RWPE2 (cell line): Measurements from ENCODE around the gene MSI2.

ENCODE experiments used
- ATAC-seq: fragments of 200-7000 bp; cut with Tn5 transposase; 3 replicates; pipeline ENCODE4 v1.9.1; 2021; ENCODE audit warnings: low read depth
- DNase-seq: peaks from one replicate; pipeline ENCODE4 v3.0.0-alpha.2; 2020; ENCODE audit warnings: low spot score
- H3K27ac ChIP-seq: fragments of 450-650 bp; 2 replicates; pipeline ENCODE4 v1.5.1; 2017; ENCODE audit warnings: mild to moderate bottlenecking; ENCODE audit not compliant: poor library complexity, severe bottlenecking
- H3K27me3 ChIP-seq: fragments of 250-450 bp; sonication (Bioruptor Pico); 2 replicates; pipeline ENCODE4 v1.5.1; 2021; ENCODE audit warnings: mild to moderate bottlenecking, moderate library complexity; ENCODE audit not compliant: insufficient read depth, poor library complexity, severe bottlenecking
- H3K36me3 ChIP-seq: fragments of 250-450 bp; sonication (Bioruptor Pico); 2 replicates; pipeline ENCODE4 v1.5.1; 2020; ENCODE audit warnings: low read depth, mild to moderate bottlenecking, moderate library complexity
- H3K4me1 ChIP-seq: fragments of 250-450 bp; sonication (Bioruptor Pico); 2 replicates; pipeline ENCODE4 v1.5.1; 2021; ENCODE audit warnings: mild to moderate bottlenecking, moderate library complexity; ENCODE audit not compliant: insufficient read depth, poor library complexity, severe bottlenecking
- H3K4me3 ChIP-seq: fragments of 250-450 bp; sonication (Bioruptor Pico); 2 replicates; pipeline ENCODE4 v1.5.1; 2021; ENCODE audit warnings: mild to moderate bottlenecking, moderate library complexity; ENCODE audit not compliant: severe bottlenecking
- H3K9me3 ChIP-seq: fragments of 250-450 bp; sonication (Bioruptor Pico); 2 replicates; pipeline ENCODE4 v1.5.1; 2021; ENCODE audit warnings: mild to moderate bottlenecking, moderate library complexity; ENCODE audit not compliant: severe bottlenecking
- TF ChIP-seq, protein P1 (sequence below): fragments of 450-650 bp; IDR thresholded peaks from one replicate; pipeline ENCODE4 v1.5.1; 2017; ENCODE audit warnings: mild to moderate bottlenecking, moderate library complexity; ENCODE audit not compliant: poor library complexity, severe bottlenecking

Gene MSI2

DNA sequence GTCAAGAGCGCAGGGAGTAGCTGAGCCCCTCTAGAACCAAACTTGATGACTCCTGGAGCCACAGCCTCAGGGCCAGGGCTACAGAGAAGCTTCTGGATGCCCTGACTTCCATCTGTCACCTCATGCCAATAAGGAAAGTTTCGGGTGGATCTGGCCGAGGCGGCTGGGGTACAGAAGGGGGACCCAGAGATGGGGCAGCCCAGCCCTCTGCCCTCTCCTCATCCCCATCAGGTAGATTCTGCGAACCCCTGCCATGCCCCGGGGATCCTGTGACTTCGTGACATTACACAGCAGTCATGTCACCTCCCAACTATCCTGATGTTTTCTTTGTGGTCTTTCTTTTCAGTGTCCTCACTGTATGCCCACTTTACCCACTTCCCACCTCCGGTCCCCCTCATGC is 374.4 kb downstream of the MSI2 start:
- no peak for ATAC-seq
- no peak for DNase-seq
- Histone ChIP-seq H3K27ac (no peak overlapping the region), H3K4me1 (no peaks in the 10 kb centered on the region), H3K4me3 (no peak overlapping the region), H3K27me3 (no peaks in the 10 kb centered on the region), H3K36me3 (0 out of 2 replicates have a peak, but pooled peaks cover 3% of the 10 kb centered on the region), H3K9me3 (peaks cover 3% of the 10 kb centered on the region)
- TF ChIP-seq, protein P1, sequence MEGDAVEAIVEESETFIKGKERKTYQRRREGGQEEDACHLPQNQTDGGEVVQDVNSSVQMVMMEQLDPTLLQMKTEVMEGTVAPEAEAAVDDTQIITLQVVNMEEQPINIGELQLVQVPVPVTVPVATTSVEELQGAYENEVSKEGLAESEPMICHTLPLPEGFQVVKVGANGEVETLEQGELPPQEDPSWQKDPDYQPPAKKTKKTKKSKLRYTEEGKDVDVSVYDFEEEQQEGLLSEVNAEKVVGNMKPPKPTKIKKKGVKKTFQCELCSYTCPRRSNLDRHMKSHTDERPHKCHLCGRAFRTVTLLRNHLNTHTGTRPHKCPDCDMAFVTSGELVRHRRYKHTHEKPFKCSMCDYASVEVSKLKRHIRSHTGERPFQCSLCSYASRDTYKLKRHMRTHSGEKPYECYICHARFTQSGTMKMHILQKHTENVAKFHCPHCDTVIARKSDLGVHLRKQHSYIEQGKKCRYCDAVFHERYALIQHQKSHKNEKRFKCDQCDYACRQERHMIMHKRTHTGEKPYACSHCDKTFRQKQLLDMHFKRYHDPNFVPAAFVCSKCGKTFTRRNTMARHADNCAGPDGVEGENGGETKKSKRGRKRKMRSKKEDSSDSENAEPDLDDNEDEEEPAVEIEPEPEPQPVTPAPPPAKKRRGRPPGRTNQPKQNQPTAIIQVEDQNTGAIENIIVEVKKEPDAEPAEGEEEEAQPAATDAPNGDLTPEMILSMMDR, result no peak

DNA sequence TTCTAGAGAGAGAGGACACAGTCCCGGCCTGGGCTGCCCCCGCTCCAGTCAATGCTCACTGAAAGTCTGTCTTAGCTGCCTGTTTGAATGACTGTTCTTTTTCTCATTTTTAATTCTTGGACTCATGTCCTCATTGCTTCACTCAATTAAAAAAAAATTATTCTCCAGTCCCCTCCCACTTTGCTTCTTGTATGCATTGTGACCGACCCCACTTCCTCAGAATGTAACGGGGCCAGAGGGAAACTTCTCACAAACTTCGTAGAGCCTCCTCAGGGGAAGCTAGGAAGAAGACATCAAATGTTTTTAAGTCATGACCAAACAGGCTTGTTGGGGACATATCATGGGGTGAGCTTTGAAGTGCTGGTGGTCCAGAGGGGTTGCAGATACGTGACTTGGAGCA is 375.5 kb downstream of the MSI2 start:
- DNase-seq, result no peak
- H3K9me3 ChIP-seq, result peaks cover 3% of the 10 kb centered on the region
- ATAC-seq, result no peak
- no peaks in the 10 kb centered on the region for H3K4me1 ChIP-seq
- no peak overlapping the region for H3K4me3 ChIP-seq
- TF ChIP-seq, protein P1, result no peak
- H3K27ac ChIP-seq, result no peak overlapping the region
- H3K27me3 ChIP-seq, result no peaks in the 10 kb centered on the region
- H3K36me3 ChIP-seq, result 0 out of 2 replicates have a peak, but pooled peaks cover 3% of the 10 kb centered on the region

DNA sequence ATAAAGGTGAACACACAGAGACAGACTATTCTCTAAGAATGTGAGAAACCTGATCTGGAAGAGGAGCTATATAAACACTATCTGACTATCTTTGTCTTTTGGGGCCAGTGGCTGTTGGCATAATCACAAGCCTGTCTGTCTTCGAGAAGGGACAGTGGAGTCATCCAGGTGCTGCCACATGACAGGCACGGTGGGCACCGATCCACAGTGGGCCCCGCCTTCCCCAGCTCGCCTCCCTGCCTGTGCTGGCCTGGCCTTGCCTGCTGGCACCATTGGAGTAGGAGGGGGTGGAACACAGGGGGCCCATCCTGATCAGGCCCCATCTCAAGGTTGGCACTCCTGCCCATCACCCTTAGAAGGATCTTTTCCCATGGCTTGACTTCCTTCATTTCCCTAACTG is 376.0 kb downstream of the MSI2 start:
- TF ChIP-seq, protein P1, result no peak
- H3K4me3 ChIP-seq, result no peak overlapping the region
- H3K36me3 ChIP-seq, result 0 out of 2 replicates have a peak, but pooled peaks cover 3% of the 10 kb centered on the region
- no peaks in the 10 kb centered on the region for H3K4me1 ChIP-seq
- no peak overlapping the region for H3K27ac ChIP-seq
- no peak for DNase-seq
- H3K9me3 ChIP-seq, result peaks cover 3% of the 10 kb centered on the region
- H3K27me3 ChIP-seq, result no peaks in the 10 kb centered on the region
- no peak for ATAC-seq

DNA sequence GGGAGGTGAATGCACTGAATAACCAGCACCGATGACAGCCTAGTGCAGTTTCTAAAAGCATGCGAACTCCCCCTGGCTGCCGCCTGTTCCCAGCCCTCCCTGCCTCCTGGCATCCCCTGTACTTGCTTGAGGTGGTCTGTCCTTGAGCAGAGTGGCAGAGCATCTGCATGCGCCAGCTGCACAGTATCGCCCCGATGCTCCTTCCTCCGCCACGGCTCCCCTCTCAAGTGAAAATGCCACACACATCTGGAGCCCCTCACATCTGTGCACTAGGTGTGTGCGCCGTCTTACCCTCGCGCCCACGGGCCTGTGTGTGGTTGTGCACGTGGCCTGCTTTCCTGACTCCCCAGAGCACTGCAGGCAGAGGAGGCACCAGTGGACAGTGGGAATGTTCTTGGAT is 376.9 kb downstream of the MSI2 start:
- no peak for DNase-seq
- no peak for ATAC-seq
- Histone ChIP-seq H3K9me3 (peaks cover 3% of the 10 kb centered on the region), H3K36me3 (peaks cover 6% of the 10 kb centered on the region; the same call in 1 of the 2 replicates), H3K4me1 (no peaks in the 10 kb centered on the region), H3K27me3 (no peaks in the 10 kb centered on the region), H3K27ac (no peak overlapping the region), H3K4me3 (no peak overlapping the region)
- TF ChIP-seq, protein P1, result no peak

DNA sequence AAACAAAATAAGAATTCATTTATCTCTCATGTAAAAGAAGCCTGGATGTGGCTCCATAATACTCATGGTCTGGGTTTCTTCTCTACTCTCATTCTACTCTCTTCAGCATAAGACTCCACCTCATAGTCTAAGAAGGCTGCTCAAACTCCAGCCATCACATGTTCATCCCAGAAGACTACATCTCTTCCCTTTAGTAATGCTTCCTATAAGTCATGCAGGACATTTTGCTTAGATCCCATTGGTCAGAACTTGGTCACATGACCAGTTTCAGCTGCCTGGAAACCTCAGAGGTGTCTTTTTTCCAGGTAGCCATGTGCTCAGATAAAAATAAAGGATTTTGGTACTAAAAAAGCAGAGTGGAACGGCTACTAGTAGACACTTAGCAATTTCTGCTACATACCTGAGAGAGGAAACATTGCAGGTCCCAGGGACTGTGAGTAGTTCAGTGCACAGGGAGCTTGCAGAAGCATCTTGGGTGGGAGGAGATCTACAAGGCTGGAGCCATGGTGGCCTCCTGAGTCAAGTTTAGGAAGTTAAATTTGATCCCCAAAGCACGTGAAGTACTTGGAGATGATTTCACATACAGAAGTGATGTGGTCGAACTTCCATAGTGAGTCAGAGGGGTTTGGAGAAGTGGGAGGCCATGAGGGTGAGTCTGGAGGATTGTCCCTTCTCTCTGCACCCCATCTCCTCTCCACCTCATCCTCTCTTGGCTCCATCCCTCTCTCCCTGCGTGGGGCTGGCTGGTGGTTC is 378.6 kb downstream of the MSI2 start:
- H3K4me1 ChIP-seq, result no peaks in the 10 kb centered on the region
- ATAC-seq (no peak), DNase-seq (no peak)
- no peak overlapping the region for H3K4me3 ChIP-seq
- no peaks in the 10 kb centered on the region for H3K27me3 ChIP-seq
- no peak overlapping the region for H3K27ac ChIP-seq
- TF ChIP-seq, protein P1, result no peak
- H3K9me3 ChIP-seq, result peaks cover 3% of the 10 kb centered on the region
- H3K36me3 ChIP-seq, result peaks cover 10% of the 10 kb centered on the region; the same call in 1 of the 2 replicates
